Hematopoietic multipotent progenitor cell treated with erythropoietin and hydrocortisone succinate and interleukin-3 and kit ligand, for 17 days (in vitro differentiated cells): ENCODE measurements around the gene KREMEN1.

ENCODE experiments used
- DNase-seq: peaks from one replicate; pipeline ENCODE4 v3.0.0-alpha.2; 2015; ENCODE audit warnings: low spot score

The KREMEN1 gene

DNA sequence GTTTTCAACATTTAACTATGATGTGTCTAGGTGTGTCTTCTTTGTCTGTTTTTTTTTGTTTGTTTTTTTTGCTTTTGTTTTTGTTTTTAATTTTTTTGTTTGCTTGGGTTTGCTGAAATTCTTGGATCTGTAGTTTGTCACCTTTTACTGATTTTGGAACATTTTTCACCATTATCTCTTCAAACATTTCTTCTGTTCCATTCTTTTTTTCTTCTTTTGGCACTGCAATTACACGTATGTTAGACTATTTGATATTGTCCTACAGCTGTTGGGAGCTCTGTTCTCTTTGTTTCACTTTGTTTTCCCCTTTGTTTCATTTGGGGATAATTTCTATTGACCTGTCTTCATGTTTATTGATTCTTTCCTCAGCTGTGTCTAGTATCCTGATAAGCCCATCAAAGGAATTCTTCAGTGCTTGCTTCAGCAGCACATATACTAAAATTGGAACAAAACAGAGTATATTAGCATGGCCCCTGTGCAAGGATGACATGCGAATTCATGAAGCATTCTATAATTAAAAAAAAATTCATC lies 60.8 kb downstream of the KREMEN1 start:
- no peak for DNase-seq

DNA sequence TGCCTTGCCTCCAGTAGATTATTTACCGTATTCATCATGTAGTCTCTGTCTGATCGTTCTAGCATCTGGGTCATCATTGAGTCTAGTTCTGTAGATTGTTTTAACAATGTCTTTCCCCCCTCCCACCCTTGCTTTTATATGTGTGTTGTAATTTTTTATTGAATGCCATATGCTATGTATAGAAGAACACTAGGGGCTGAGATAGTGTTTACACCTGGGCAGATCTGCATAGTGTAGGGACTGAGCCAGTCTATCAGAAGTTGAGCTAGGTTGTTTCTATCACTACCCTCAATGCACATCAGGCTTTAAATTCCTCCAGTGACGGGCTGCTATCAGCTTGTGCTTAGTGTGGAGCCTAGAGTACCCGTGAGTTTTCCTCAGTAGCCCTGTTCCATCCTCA lies 61.6 kb downstream of the KREMEN1 start:
- no peak for DNase-seq

DNA sequence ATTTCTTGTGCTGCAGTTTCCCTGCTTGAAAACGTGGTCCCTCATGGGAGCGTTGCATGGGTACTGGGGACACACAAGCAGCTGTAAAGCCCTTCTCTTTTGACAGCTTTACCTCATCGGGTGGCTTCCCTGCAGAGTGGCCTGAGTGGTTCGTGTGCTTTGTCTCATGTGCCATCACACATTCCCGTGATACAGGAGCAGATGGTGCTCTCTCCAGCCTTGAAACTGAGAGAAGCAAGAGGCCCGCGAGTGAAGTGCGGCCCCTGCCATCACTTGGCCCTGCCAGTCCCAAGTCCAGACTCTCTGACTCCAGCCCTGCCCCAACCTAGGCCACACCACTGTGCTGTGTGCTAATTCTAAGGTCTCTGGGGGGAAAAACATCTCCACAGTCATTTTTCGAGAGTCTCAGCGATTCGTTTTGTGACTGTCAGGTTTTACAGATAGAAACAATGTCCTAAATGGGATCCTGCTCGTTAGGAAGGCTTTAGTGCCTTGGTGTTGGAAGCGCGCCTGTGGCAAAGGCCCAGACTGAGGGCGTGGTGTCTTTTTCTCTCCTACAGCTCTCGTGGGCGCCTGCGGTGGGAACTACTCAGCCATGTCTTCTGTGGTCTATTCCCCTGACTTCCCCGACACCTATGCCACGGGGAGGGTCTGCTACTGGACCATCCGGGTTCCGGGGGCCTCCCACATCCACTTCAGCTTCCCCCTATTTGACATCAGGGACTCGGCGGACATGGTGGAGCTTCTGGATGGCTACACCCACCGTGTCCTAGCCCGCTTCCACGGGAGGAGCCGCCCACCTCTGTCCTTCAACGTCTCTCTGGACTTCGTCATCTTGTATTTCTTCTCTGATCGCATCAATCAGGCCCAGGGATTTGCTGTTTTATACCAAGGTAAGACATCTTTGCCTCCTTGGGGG lies 64.2 kb downstream of the KREMEN1 start:
- no peak for DNase-seq

DNA sequence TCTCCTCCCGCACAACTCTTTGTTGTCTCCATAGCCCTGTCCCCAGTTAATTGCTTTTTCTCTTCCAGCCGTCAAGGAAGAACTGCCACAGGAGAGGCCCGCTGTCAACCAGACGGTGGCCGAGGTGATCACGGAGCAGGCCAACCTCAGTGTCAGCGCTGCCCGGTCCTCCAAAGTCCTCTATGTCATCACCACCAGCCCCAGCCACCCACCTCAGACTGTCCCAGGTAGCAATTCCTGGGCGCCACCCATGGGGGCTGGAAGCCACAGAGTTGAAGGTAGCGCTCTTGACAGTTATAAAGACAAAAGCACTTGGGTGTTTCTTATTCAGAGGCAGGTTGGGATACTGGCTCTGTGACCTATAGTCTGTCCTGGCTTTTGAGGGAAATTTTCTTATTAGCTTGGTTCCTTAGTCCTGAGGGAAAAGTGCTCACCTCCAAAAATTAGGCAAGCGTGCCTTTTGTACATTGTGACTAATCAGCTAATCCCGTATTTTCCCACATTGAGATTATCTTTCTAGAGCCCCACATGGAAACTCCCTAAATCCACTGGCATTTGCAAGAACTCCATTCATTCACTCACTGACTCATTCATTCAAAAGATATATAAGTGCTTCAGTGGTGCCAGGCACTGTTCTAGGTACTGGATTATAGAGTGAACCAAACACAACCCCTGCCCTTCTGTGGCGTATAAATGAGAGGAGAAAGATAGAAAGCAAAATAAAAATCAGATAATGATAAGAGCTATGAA lies 65.9 kb downstream of the KREMEN1 start:
- DNase-seq: no peak

DNA sequence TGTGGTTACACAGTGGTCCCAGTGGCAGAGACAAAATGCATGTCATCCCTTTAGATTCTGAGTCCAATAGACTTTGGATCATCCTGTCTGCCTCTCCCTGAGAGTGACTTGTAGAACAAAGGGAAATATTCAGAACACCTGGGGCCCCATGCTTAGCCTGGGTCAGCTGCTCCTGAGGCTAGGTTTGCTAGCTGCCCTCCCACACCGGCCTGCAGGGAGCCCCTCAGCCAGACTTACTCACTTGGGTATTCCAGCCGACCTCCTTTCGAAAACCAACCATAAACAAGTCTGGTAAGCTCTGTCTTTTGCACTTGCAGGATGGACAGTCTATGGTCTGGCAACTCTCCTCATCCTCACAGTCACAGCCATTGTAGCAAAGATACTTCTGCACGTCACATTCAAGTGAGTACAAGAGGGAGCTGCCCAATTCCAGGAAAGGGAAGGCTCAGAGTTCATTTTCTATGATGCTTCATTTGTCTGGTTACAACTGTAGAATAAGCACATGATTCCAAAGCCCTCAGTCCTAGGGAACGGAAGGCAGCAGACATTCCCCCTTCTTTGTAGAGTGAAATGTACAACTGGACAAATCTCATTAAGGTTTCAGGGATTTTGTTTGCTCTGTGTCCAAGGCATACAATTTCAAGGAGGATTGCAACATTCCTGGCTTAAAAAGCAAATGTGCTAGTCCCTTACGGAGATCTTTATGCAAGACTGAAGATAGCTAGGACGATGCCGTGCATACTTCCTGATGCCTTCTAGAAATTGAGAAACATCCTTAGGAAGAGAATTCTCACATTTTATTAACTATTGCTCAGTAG lies 67.3 kb downstream of the KREMEN1 start:
- DNase-seq: no peak

DNA sequence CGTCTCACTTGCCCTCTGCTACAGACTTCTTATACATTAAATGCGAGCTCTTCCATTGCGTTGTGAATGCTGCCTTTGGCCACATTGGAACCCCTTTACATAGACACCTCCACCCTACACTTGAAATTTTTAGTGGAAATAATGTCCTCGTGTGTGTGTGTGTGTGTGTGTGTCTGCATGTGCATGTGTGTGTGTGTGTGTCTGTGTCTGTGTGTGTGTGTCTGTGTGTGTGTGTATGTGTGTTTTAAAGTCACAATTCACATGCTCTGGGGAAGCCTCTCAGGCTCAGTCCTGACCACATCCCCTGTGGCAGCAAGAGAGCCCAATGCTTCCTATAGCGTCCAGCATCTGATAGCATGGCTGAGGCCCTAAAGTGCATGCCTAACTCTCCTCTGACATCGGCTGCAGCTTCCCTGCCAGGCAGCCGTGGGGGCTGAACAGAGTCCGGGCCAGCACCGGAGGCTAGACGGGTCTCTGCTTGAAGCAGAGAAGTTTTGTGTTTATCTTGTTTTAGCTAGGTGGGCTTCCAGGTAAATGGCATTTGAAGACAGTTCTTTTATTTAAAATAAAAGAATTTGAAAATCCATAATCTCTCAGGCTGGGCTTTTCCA lies 68.3 kb downstream of the KREMEN1 start:
- no peak for DNase-seq

DNA sequence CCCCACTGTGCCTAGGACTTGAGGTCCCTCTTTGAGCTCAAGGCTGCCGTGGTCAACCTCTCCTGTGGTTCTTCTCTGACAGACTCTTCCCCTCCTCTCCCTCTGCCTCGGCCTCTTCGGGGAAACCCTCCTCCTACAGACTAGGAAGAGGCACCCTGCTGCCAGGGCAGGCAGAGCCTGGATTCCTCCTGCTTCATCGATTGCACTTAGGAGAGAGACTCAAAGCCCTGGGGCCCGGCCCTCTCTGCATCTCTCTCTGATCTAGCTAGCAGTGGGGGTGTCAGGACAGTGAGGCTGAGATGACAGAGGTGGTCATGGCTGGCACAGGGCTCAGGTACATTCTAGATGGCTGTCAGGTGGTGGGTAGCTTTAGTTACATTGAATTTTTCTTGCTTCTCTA lies 69.3 kb downstream of the KREMEN1 start:
- DNase-seq: no peak

DNA sequence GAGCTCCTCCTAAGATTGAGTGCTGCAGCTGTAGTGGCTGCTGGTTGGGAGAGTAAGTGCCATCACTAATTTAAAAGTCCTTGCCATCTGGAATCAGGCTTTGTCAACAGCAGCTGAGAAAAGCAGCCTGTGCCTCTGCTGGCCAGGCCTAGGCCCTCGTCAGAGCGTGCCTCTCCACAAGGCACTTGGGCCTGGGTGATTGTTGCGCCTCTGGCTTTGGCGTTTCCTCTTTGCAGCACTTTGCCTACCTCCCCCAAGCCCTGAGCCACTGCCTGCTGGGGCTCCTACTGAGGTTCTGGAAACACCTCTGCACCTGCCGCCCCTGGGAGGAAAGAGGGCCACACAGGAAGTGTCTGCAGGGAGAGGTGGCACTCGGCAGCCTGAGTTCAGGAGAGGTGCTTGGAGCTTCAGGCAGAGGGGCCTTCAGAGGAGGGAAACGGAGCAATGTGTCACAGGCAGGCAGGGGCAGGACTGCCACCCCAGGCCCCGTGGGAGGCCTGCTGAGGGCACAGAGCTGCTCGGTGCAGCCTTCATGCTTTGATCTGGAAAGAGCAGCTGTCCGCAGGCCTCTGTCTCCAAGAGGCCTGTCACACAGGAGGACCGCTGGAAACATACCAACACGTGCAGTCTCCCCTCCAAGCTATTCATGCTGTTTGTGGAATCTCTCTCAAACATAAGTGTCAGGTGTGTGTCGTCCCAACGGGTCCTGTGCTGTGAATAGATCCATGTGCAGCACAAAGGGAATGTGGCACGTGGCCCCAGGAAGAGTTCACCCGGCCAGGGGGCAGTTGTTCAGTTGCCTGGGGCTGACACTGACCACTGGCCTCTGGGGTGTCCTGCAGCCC lies 71.3 kb downstream of the KREMEN1 start:
- no peak for DNase-seq

DNA sequence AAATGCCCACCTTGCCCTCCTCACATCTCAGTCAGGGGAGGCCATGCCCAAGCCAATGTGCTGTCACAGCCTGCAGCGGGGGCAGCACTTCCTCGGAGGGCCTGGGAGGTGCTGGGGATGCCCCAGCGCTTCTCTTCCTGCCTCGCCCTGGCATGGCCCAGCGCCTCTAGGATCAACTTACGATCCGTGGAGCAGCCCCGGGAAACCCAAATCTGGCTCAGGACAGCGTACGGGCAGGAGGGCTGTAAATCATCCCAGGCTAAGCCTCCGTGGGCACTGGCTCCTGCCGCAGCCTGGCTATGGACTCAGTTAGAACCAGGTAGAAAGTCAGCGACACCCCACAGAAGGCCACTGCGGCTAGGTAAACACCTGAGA lies 71.9 kb downstream of the KREMEN1 start:
- no peak for DNase-seq

DNA sequence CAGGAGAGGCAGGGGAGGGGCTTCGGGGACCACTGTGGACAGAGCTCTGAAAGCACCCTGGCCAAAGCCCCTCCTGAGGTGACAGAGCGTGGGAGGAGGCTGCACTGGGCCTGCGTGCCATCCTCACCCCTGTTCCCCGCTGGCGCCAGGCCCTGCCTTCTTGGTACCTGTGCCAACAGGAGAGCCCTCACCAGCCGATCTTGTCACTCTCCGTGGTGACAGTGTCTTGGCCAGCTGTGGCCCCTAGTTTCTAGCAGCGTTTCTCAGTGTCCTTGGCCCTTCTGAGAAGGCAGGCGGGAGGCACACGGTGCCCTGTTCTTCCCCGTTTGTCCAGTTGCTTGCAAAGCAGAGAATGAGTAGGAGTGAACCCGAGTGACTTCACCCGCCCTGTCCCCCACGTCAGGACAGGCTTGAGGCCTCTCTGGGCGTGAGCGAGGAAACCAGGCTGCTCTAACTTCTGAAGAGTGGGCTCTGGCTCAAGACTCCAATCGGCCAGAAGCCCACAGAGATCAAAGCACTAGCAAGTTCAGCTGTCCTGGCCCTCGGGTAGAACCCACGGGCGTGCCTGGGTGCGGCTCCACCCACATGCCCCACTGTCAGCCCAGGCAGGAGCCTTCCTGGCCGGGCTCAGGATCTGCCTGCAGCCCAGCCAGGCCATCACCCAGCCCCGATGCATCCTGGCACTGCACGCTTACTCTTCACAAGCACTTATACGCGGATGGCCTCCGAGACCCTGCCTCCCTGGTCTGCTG lies 72.7 kb downstream of the KREMEN1 start:
- no peak for DNase-seq

DNA sequence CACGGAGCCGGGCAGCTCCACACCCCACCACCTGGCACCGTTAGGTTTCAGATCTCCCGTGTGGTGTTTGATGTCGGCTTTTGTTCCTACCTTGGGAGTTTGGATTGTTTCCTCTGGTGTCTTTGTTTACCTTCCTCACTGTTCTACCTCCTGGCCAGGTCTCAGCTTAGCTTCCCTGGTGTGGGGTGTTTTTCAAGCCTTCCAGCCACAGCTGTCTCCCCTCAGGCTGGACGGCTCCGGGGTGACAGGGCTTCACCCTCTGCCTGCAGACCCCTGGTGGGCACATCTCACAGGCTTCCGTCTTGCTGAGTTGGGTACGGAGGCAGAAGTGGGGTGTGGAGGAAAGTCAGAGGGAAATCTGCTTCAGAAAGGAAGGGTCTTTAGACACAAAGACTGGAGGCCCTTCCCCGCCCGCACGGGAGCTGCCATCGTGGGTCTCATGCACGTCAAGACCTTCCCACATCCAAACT lies 73.3 kb downstream of the KREMEN1 start:
- no peak for DNase-seq

DNA sequence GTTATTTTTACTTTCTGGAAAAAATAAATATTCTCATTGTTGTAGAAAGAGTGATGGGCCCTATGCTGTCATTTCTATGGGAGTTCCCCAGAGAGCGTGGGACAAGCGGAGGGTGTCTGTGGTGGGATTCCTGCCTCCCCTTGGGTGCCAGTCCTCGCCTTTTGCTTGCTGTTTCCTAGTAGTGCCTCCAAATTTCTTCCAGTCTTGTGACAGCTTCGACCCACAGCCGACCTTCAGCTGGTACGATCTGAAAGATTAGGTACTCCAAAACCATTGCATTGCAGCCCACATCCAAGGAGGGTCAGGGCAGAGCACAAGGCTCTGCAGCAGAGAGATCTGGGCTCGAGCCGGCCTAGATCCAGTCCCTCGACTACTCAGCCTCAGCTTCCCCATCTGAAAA lies 73.9 kb downstream of the KREMEN1 start:
- no peak for DNase-seq

DNA sequence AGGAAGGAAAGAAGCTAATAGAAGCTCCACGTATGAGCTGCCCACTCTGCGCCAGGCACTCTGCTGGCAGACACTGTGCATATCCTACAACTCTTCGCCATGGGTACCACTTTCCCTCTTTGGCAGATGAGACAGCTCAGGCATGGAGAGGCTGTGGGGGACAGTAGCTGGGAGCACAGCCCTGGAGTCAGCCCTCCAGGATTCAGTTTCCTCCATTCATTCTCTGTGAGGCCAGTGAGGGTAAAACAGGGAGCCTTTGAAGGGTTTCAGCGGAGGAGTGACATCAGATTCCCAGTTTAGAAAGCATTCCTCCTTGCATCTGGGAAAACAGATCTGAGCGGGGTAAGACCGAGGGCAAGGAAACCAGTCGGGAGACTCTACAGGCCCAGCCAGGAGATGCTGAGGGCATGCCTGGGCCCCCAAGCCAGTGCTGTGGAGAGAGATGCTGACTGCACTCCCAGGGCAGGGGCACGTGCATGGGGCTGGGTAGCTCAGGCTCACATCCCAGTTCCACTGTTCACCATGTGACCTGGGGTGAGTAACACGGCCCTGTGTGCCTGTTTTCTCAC lies 74.6 kb downstream of the KREMEN1 start:
- DNase-seq: no peak

DNA sequence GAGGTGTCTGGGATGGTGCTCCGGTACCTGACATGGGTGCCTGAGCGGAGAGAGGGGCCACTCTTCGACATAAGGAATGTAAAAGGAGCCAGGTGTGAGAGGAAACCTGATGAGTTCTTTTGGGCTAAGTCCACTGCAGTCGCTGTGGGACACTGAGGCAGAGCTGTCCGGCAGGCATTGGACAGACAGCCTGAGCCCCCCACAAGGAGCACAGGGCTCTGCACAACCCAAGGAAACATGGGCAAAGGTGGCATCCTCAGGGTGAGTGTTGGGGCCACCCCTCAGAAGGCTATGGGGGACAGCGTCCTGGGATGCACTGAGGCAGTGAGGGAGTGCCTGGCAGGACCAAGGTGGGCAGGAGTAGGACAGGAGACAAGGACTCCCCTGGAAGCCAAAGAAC lies 75.2 kb downstream of the KREMEN1 start:
- no peak for DNase-seq

DNA sequence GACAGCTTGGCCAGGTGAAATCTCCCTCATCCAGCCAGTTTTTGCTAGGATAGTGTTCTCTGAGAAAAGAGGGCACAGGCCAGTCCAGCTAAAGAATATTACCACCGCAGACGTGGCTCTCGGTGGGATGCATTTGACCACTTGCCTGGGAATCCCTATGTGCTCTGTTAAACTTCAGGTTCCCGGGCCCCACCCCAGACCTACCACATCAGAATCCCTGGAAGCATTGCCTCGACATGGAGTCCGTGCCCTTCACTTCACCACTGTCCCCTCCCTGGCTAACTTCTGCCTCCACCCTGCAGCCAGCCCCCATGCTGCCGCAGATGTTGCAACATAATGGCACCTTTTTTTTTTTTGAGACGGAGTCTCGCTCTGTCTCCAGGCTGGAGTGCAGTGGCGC lies 76.0 kb downstream of the KREMEN1 start:
- no peak for DNase-seq

DNA sequence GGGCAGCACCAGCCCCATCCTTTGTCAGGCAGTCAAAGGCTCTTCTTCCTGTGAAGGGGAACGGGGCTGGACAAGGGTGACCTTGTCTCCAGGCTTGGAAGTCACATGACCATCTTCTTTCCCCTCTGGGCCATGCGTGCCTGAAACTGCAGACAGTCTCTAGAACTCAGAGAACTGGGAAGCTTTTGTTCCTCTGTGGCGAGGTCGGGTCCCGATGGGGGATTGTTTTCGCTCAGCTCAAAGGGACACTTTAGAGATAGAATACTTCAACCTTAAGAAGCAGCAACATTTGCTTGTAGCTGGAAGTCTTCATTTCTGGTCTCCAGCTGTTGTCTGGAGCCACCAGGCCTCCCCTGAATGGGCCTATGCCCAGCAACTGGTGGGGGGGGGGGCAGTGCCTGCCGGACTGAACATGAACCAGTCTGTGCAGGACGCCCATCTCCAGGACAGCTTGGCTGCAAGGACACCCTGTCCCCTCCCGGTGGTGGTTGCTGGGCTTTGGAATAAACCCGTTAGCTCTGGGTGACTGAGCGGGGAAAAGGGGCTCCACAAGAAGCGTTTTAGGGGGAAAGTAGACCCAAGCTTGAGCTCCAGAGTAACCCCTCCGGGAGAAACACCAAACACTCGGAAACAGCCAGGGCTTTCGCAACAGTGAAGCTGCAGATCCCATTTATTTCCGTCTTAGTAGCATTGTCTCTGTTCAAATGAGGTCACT lies 77.2 kb downstream of the KREMEN1 start:
- no peak for DNase-seq

DNA sequence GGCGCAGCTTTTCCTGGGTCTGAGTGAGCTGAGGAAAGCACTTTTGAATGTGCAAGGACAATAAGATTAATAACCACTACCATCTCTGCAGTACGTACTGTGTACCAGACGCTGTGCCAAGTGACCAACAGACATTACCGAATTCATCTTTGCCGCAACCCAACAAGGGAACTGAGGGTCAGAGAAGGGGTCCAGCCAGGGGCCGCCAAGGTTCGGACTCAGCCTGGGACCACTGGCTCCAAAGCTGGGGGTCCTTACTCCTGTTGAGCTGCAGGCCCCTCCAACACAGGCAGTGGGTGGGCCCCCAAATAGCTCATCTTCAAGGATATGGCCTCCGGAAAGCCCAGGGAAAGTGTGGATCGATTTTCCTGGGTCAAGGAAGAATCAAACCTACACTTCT lies 77.9 kb downstream of the KREMEN1 start:
- no peak for DNase-seq

DNA sequence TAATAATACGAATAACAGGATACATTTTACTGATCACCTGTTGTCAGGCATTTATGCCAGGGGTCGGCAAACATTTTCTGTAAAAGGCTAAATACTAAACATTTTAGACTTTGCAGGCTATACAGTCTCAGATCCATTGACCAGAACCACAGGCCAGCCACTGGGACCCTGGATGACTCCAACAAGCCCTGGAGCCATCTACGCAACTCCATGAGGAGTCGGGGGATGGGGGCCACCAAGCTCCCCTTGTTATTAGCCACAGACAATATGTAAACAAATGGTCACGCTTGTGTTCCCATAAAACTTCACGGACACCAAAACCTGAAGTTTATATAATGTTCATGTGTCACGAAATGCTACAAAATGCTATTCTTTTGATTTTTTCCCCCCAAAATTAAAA lies 78.5 kb downstream of the KREMEN1 start:
- no peak for DNase-seq
